Measurements from ENCODE around the gene RBM45. TPM values are rescaled to one million over a fixed set of nuclear protein-coding genes. Genes with fewer than 3 reads are reported as not detected.

RBM45 gene
- total RNA-seq: 10 to 100 TPM; 12.8 to 18.1 (median 15.4) TPM

- intact Hi-C loops (cut with DNase I; ENCODE audit: low total_unique reads): no loop called here
- DNase-seq (ENCODE audit: low spot score in 2 of 2): peak; percentile 79 to 89
- H3K36me3 ChIP-seq: no peaks in the 10 kb centered on the region
- H3K27ac ChIP-seq: peak within 1 kb of the TSS; percentile 69 to 83
- no peaks in the 10 kb centered on the region for H3K27me3 ChIP-seq
- H3K4me3 ChIP-seq: peak within 1 kb of the TSS; percentile 75 to 85 (median 84)
- no peaks in the 10 kb centered on the region for H3K9me3 ChIP-seq
- TF ChIP-seq CTCF (IDR thresholded peaks at IDR 0.05) (peak; percentile 84 to 97 (median 94)), POLR2AphosphoS5 (IDR thresholded peaks at IDR 0.05) (peak; percentile 53 to 69 (median 61)), POLR2A (IDR thresholded peaks at IDR 0.05) (no peak)
- no peaks in the 10 kb centered on the region for H3K4me1 ChIP-seq
Observed at GRCh38 chr2:178112202-178113152, at the start of gene RBM45. TSS of gene RBM45 (plus strand) at chr2:178112437. CDS start at chr2:178112547, 110 bp downstream.

DNA sequence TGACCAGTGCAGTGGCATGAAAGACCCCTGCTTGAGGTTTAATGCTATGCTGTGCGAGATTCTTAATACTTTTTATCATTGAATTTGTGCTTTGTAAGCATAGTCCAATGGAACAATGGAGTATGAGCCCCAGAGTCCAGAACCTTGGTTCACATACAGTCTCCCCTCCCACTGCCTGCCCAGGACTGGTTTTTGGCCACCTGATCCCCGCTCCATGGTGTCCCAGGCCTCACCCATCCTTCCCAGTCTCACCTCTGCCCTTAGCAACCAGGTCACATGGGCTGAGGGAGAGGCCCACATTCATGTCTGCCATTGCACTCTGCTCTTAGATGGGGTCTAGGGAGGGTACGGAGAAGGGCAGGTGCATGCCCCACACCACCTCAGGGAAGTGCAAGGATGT, 45.9 kb upstream of the RBM45 start:
- Histone ChIP-seq H3K4me3 (no peak overlapping the region), H3K27me3 (no peaks in the 10 kb centered on the region), H3K9me3 (no peaks in the 10 kb centered on the region), H3K36me3 (no peaks in the 10 kb centered on the region), H3K27ac (no peak overlapping the region), H3K4me1 (no peaks in the 10 kb centered on the region)
- intact Hi-C loops (cut with DNase I; ENCODE audit: low total_unique reads): no loop called here
- TF ChIP-seq CTCF (IDR thresholded peaks at IDR 0.05) (no peak), POLR2AphosphoS5 (IDR thresholded peaks at IDR 0.05) (no peak), POLR2A (IDR thresholded peaks at IDR 0.05) (no peak)
- no peak for DNase-seq (ENCODE audit: low spot score in 2 of 2)

DNA sequence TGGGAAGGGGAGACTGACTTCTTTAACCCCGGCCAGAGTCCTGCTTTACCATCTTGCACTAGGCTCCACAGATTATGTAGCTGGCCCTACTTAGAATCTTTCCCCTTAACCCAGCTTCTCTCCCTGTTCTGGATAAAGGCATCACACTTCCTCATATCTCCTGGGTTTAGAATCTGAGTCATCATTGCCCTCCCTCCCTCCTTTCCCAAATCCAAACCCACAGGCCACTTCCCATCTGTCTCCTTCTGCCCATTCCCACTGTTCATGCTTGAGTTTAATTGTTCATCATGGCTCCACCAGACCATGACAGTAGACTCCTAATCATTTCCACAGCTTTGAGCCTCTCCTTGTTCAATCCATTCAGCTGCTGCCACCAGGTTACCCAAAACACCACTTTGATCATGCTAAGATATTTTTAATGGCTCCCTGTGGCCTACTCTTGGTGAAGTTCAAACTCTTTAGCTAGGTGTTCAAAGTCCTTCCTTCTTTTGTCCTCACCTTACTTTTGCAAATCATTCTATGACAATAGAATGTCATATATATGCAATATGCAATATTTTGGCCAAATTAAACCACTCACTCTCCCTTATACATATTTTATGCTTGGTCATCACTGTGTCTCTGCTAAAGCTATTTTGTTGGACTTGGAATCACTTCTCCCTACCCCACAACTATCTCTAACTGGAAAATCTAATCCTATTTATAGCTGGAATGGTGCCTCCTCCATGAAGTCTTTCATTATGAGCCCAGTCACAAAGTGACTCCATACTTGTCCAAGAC, 45.2 kb upstream of the RBM45 start:
- Histone ChIP-seq H3K4me3 (no peak overlapping the region), H3K27me3 (no peaks in the 10 kb centered on the region), H3K36me3 (no peaks in the 10 kb centered on the region), H3K4me1 (no peaks in the 10 kb centered on the region), H3K9me3 (no peaks in the 10 kb centered on the region), H3K27ac (no peak overlapping the region)
- DNase-seq (ENCODE audit: low spot score in 2 of 2): no peak
- intact Hi-C loops (cut with DNase I; ENCODE audit: low total_unique reads): no loop called here
- no peak for TF ChIP-seq POLR2A (IDR thresholded peaks at IDR 0.05)
- no peak for TF ChIP-seq POLR2AphosphoS5 (IDR thresholded peaks at IDR 0.05)
- TF ChIP-seq CTCF (IDR thresholded peaks at IDR 0.05): no peak

- no peak overlapping the region for H3K27ac ChIP-seq
- no peak overlapping the region for H3K4me3 ChIP-seq
- no peaks in the 10 kb centered on the region for H3K27me3 ChIP-seq
- DNase-seq (ENCODE audit: low spot score in 2 of 2): no peak
- H3K4me1 ChIP-seq: no peaks in the 10 kb centered on the region
- TF ChIP-seq POLR2AphosphoS5 (IDR thresholded peaks at IDR 0.05) (no peak), POLR2A (IDR thresholded peaks at IDR 0.05) (no peak), CTCF (IDR thresholded peaks at IDR 0.05) (no peak)
- H3K36me3 ChIP-seq: no peaks in the 10 kb centered on the region
- intact Hi-C loops (cut with DNase I; ENCODE audit: low total_unique reads): no loop called here
- no peaks in the 10 kb centered on the region for H3K9me3 ChIP-seq
Observed at GRCh38 chr2:178068823-178069454, 43.3 kb upstream of the RBM45 start.

All from breast epithelium (tissue), 4 donors.